Kasumi-1 (cell line): ENCODE results near the gene RAB6B.

Source experiments
- DNase-seq, 2 experiments: peaks; one replicate each; lab custom pipeline; 2025; lab: John Stamatoyannopoulos, UW

The RAB6B gene

DNA sequence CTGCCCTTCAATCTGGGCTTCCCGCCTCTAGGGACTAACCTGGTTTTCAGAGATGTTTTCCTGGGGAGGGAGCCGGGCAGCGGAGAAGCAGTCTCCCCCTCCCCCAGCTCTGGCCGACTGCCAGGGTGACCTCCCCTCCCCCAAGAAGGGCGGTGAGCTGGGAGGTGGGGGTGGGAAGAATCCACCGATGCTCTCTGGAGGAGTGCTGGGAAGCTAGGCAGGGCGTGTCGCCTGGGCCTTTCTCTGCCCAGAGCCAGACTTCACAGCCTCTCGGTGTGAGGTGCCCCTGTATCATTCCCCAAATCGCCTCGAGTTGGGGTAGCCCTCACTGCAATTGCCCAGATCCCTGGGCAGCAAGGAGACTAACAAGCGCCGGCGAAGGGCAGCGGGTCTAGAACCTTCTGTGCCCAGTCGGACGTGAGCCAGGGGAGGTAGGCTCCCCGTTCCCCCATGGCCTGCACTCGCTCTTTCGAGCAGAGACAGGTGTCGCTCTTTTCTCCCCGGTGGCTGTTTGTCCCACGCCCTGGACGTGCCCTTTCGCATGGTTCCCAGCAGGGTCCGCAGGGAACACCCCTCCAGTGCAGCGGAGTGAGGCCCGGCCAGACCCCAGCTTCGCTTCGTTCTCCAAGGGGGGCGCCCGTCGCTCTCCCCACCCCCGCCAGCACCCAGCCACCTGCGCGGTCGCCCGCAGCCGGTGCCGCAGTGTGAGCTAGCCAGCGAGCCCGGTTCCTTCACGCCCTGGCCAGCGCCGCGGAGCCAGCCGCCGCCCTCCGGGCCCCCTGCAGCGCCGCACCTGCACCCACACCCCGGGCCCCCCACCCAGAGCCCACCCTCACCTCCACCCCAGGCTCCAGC lies 1.1 kb downstream of the RAB6B start:
- no peak for DNase-seq

DNA sequence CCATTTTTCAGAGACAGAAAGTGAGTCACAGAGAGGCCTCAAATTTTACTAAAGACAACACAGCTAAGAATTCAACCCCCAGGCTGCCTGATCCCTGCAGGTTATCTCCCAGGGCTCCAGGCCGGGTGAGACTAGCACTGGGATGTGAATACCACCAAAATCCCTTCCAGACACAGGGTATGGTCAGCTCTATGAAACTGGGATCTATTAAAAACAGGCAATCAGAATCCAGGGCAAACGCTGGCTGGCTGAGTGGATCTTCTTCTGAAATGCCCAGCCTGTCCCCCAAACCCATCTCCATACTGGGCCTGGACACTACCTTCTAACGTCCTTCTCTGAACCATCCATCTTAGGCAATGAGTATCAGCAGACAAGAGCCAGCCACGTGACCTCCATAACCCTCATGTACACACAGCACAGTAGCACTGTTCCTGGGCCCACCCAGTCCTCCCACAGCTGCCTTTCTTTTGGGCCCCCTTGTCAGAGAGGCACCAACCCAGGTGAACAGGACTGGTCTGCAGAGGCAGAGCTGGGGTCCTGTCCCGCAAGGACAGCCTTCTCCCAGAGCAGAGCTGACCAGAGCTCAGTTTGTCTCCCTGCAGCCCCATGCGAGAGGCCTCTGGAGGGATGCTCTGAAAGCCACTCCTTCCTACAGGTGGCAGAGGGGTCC lies 1.9 kb downstream of the RAB6B start:
- DNase-seq, result no peak

DNA sequence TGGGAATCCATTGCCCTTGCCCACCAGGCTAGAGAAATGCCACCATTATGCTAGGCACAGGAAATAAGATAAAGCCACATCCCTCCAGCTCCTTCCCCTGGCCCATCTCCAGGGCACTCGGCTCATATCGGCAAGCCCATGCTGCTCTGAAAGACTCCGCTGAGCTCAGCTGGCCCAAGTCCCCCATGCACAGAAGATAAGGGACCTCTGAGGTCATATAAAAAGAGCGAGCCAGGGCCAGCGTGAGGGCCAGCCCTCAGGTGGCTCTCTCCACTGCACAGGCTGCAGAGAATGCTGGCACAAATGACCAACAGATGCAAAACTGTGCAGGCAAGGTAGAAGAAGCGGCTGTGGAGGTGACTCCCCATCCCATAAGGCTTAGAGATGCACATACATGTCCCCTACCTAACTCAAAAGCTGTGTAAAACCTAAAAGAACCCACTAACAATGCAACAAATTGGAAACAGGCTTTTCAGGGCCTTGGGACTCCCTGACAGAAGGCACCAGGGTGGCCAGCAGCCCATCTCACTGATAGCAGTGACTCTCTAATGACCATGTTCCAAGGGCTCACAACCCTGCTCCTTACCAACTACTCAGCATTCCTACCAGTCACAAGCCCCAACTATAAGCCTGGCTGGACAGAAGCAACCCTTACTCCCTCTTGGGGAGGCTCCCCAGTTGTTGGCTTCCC lies 3.0 kb downstream of the RAB6B start:
- peak; percentile 8 to 35 for DNase-seq

DNA sequence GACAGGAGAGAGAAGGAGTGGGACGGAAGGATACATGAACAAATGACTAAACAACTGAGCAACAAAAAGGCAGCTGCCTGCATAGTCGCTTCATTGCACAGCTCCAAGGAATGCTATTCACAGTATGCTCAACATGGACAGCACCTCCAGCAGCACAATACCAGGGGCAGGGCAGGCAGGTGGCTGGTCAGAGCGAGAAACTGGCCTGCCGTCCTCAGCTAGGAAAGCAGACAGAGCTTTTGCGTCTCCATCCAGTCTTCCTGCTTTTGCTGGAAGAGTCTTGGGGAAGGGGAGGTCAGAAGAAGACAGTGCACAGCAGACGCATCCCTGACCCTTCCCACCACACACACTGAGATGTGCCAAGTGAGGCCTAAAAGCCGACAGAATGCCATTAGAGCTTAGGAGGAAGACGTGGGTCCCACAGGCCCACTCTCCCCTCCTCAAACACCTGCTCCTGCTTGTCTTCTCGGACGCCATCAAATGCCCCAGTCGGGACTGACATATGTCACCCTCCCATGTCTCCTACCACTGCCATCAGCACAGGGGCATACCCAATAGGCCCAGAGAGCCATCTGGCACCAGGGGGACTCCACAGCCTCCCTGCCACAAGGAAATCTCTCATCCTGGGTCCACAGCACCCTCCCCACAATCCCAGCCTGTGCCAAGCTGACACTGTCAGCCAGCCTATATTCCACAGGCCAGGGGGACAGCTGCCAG lies 3.9 kb downstream of the RAB6B start:
- no peak for DNase-seq

DNA sequence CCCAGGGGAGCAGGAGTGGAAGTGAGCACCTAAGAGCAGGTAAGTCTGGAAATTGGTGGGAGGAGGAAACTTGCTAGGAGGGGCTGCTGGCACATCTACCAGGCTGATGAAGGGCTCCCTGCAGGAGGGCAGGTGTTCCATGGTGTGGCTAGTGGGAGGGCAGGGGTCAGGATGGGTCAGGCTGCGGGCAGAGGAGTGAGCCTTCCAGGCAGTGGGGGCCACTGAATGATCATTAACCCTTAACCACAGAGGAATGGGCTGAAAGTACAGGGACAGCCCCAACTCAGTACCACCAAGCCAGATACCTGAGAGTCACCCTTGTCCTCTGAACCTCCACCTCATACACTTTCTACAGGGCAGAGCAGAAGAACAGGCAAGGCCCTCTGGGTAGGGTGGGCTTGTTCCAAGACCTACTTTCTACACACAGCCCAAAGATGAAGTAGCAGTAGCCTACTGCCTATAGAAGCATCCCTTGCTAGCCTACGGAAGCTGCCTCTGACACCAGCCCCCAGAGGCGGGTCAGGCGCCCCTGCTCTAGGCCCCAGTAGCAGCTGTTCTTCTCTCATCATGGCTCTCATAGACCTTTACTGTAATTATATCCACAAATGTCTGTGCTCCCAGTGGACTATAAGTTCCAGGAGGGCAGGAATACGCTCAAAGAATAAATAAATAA lies 4.6 kb downstream of the RAB6B start:
- no peak for DNase-seq

DNA sequence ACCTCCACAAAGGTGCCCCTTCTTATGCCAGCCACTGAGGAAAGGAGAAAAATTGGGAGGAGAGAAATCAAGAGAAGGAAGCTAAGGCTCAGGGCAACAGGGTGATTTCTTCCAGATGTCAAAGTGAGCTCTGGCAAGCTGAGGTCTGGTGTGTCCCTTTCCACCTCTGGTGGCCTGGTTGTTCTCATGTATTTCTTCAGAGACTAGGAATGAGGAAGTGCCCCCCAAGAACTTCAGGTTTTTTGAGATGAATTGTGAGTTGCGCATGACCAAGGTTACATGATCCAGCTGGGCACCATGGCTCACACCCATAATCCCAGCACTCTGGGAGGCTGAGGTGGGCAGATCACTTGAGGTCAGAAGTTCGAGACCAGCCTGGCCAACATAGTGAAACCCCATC lies 5.6 kb downstream of the RAB6B start:
- peak; percentile 66 to 70 for DNase-seq

DNA sequence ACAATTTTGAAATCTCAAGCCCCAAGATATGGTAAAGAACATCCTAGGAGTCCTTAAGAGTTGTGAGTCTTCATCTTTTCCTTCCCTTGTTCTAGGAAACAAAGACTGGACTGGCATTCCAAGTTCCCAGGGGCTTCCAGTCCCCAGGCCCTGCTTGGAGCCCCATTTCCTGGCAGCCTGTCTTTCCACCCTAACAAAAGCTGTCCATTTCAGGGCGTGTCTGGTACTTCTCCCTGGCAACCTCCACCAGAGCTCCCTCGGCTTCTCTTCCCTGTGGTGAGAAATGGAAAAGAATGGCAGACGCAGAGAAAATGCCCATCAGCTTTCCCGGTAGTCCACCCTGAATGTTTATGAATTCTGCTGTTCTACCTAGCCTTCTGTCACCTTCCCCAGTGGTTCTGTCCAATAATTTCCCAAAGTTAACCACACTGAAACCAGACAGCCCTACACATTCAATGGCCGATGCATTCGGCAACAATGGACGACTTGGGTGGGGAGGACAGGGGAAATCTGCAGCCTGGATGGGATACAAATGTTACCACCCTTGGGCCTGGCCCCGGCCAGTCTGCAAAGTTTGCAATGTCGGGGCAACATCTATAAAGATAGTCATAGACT lies 6.8 kb downstream of the RAB6B start:
- DNase-seq, result no peak

DNA sequence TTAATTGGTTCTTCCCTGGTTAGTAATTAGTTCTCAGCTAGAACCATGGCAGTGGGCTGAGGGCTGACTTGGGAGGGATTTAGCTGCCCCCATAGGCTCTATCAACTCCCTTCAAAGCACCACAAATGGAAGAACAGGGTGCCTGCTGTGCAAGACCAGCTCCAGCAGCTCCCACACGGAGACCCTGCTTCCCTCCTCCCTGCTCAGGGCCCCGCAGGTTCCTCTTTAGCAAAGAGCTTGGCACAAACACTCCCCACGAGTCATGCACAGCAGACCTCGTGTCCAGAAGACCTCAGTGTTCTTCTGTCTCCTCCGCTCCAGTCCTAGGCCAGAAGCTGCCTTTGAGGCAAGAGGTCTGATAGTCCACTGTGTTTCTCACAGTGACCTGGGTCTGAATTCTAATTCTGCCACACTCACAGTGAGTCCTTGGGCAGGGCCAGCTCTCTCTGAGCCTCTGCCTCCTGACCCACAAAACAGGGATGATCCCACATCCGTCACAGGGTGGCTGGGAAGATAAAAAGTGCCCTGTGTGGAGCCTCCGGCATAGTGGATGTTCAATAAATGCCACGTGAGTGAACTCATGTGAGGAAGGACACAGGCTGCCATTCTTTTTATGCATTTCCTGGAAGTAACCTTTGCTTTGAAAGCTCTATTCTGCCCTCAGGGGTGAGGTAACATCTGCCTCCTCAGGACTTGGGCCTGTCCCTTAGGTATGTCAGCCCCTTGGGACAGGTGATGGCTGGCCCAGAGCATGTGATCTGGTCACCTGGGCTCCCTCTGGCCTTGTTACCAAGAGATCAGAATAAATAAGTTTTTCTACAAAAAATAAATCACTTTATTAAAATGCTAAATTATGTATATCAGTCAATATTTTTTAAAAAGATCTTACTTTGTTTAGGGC lies 7.6 kb downstream of the RAB6B start:
- peak; percentile 88 to 92 for DNase-seq

DNA sequence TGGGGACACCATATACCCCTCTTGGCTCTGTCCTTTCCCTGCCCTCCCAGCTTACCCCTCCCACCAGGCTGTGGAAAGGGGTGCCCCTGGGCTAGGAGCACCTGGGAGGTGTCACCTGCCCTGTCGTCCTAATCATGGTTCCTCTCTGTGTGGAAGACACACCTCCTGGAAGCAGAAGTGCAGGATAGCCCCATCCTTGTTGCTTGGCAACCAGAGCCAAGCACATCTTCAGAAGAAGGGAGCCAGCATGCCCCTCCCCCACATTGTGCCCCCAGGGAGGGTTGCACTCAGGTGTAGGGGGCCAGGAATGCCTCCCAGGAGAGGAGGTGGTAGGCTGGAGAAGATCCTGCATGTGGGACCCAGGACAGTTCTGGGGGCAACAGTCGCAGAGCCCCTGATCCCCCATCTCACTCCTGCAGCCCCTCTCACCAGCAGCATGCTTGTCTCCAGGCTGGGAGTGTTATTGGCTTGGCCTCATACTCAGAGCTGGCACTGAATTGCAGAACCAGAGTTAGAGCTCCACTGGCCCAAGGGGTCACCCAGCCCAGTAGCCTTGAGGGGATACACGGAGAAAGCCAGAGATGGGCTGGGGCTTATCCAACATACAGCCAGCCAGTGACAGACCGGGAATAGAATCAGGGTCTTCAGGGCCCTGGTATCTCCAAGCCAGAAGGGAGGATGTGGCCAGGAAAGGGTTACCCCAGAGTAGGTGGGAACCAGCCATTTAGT lies 8.4 kb downstream of the RAB6B start:
- no peak for DNase-seq

DNA sequence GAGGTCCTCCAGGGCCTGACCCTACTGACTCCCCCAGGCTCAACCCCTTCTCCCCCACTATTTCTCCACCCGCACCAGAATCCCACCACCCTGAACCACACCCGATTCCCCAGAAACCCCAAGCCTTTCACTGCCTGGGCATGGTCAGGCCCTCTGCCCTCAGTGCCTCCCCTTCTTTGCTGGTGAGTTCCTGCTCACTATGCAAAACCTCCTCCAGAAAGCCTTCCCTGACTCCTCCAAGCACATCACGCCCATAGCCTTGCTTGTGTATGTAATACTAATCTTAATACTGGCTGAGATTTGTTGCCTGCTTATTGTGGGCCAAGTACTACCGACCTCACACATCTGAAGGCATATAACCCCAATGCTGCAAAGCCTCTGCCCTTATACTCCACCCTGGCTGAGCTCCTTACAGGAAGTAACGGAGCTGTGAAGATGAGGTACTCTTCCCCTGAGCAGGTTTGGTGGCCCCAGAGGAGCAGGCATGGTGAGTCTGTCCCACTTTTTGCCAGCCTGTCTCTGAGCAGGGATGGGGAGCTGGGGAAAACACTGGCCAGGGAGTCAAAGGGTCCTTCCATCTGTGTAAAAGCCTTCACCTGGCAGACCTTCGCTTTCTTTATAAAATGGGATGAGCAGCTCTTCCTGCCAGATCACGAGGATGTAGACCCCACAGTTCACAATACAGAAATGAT lies 9.5 kb downstream of the RAB6B start:
- DNase-seq, result no peak

DNA sequence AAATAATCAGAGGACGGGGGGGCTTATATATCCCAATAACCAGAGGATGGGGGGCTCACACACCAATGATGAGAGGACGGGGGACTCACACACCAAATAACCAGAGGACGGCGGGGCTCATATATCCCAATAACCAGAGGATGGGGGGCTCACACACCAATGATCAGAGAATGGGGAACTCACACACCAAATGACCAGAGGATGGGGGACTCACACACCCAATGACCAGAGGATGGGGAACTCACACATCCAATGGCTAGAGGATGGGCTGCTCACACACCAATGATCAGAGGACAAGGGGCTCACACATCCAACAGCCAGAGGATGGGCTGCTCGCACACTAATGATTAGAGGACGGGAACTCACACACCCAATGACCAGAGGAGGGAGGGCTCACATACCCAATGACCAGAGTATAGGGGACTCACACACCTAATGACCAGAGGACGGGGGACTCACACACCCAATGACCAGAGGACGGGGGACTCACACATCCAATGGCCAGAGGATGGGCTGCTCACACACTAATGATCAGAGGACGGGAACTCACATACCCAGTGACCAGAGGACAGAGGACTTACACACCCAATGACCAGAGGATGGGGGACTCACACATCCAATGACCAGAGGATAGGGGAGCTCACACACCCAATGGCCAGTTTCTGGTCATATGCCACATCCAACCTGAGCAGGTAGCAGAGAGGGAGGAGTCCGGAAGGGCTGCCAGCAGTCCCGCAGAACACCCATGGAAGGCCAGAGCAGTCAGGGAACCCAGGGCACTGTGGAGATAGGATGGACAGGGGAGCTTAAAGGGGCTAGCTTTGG lies 10.6 kb downstream of the RAB6B start:
- no peak for DNase-seq

DNA sequence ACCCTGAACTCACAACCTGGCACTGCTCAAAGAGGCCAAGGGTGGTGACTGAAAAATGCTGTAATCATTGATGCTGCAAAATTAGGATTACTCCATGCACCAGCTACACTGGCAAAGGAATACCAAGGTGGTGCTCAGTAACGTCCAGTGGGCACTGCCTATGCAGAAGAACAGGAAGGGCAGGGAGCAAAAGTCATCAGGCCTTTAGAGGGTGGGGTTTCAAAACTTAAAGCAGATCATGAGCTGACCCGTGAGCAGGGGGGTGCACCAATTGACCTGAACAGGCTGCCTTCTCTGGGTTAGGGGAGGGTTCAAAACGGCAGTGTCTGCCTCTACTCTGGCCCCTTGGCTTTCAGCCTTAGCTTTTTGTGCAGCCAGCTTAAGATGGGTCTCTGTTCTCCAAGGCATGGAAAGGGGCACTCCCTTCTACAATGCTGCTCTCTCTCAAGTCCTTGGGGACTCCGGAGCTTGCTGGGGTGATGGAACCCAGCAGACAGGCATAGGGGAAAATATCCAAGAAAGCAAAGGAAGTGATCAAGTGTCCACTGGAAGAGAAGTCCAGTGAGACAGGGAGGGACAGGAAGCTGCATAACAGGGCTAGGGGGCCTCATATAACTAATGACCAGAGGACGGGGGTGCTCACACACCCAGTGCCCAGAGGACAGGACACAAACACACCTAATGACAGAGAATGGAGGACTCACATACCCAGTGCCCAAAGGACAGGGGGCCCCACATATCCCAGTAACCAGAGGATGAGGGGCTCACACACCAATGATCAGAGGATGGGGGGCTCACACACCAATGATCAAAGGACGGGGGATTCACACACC lies 11.4 kb downstream of the RAB6B start:
- no peak for DNase-seq

DNA sequence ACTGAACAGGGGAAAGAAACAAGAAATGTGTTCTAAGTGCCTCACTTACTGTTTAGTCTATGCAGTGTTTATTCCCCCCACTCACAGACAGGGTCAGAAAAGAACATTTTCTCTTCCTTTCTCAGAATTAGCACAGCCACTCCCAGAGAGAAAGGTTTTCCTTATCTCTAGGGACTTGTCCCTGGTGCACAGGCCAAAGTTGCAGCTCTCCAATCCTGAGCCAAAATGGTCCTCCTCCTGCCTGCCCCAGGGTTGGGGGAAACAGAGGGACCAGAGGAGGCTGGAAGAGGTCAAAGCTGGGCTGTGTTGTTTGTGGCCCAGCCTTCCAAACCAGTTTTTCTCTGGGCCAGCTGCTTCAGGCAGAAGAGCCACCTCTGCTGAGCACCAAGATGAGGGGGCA lies 12.0 kb downstream of the RAB6B start:
- no peak for DNase-seq

DNA sequence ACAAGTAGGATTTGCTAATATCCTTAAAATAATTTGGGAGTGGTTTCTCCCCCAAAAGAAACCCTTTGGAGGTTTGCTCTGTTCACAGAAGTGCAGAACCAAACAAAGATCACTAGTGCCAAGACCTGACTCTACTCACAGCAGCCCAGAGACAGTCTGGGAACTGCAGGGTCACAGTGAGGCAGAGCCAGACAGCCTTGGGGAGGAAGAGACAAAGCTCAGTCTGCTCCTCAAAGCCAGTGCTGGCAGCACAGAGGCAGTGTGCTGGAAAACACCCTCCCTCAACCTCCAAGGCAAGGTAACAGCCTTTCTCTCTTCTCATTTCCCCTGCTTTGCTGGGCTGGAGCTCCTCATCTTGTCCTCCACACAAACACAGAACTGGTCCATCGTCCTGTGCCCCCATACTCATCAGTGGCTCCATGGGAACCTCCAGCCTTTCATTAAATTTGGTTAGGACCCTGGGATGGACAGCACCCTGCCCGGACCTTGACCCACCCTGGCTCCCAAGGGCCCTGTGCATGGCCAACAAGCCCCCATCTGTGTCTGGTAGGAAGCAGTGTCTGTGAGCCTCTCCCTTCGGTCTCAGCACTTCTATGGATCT lies 12.6 kb downstream of the RAB6B start:
- no peak for DNase-seq

DNA sequence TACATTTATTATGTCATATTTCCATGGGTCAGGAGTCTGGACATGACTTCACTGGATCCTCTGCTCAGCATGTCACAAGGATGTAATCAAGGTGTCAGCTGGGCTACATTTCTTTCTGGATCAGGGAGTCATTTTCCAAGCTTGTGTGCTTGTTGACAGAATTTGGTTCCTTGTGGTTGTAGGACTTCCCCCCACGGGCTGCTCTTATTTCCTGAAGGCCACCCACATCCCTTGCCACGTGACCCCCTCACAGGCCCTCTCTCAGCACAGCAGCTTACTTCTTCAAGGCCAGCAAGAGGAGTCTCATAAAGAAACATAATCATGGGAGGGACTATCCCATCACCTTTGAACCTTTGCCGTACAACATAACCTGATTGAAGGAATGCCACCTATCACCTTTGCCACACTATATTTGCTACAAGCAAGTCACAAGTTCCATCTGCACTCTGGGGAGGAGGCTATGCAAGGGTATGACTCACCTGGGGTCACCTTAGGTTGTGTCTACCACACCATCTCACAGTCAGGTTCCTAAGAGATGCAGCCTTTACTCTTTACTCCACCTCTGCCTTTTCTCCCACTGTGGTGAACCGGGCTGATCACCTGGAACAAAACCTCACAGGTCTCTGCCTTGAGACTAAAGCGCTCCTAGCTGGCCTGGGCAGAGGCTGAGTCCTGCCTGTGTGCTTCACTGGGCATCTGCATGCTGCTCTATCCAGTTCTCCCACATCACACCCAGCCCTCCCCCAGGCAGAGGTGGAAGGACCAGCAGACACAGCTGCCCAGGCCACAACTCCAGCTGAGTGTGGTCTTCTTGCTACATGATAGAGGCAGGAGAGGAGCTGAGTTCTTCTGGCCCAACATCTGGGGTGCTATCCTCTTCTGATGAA lies 13.5 kb downstream of the RAB6B start:
- peak; percentile 43 to 59 for DNase-seq

DNA sequence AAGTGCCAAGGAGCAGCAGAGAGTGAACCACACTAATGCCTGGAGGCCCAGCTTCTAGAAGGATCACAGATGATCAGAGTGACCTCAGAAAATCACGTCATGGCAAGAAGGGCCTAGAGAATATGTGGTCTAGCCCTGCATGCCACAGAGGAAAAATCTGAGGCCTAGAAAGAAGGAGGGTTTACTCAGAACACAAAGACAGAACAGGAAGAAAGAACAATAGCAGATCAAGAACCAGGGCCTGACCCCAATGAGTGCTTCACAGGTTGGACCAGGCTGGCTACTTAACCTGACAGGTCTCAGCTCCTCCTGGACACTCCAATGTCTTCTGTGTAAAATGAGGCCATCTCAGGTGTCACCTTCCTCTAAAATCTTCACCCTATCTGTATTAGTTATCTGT lies 14.2 kb downstream of the RAB6B start:
- DNase-seq, result no peak
